ENCODE measurements around the gene GPRIN3.

Gene GPRIN3

GRCh38 chr4:89277412-89277811, 30.2 kb downstream of the GPRIN3 start:
- Histone ChIP-seq H3K27me3 (ENCODE audit: insufficient read depth, poor library complexity, severe bottlenecking) (no peaks in the 10 kb centered on the region), H3K4me3 (replicated peaks; ENCODE audit: insufficient read depth, low read length) (no peak overlapping the region), H3K27ac (replicated peaks) (no peak overlapping the region)
- TF ChIP-seq CTCF (IDR thresholded peaks at IDR 0.05; ENCODE audit: insufficient read depth, low read length) = no peak
- TF ChIP-seq SPI1 (IDR thresholded peaks at IDR 0.05; ENCODE audit: borderline replicate concordance, low read depth) = no peak
- no peak for TF ChIP-seq POLR2AphosphoS5 (IDR thresholded peaks at IDR 0.05; ENCODE audit: low read depth)
- no peak for TF ChIP-seq GABPA (IDR thresholded peaks at IDR 0.05; ENCODE audit: low read depth)
- TF ChIP-seq, protein P1, sequence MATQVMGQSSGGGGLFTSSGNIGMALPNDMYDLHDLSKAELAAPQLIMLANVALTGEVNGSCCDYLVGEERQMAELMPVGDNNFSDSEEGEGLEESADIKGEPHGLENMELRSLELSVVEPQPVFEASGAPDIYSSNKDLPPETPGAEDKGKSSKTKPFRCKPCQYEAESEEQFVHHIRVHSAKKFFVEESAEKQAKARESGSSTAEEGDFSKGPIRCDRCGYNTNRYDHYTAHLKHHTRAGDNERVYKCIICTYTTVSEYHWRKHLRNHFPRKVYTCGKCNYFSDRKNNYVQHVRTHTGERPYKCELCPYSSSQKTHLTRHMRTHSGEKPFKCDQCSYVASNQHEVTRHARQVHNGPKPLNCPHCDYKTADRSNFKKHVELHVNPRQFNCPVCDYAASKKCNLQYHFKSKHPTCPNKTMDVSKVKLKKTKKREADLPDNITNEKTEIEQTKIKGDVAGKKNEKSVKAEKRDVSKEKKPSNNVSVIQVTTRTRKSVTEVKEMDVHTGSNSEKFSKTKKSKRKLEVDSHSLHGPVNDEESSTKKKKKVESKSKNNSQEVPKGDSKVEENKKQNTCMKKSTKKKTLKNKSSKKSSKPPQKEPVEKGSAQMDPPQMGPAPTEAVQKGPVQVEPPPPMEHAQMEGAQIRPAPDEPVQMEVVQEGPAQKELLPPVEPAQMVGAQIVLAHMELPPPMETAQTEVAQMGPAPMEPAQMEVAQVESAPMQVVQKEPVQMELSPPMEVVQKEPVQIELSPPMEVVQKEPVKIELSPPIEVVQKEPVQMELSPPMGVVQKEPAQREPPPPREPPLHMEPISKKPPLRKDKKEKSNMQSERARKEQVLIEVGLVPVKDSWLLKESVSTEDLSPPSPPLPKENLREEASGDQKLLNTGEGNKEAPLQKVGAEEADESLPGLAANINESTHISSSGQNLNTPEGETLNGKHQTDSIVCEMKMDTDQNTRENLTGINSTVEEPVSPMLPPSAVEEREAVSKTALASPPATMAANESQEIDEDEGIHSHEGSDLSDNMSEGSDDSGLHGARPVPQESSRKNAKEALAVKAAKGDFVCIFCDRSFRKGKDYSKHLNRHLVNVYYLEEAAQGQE (IDR thresholded peaks at IDR 0.05; ENCODE audit: insufficient replicate concordance, low read depth) = no peak
- no peak for DNase-seq (ENCODE audit: low read depth in 1 of 2, low spot score in 1 of 2)

DNA sequence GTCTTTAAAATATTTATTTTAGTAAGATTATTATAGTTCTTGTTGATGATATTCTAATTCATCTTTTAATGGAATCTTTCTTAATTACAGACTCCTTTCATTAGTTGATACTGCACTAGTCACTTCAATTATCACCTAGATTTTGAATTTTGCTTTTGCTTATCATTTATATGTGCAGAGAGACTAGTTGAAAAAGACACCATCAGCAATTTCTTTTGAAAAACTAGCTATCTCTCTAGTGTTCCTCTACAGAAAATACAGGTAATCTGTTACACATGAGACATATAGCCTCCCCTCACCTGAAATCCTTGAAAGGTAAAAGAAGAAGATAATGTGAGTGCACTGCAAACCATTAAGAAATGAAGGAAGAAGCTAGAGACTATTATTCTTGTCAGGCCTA, 31.3 kb downstream of the GPRIN3 start:
- TF ChIP-seq CTCF (IDR thresholded peaks at IDR 0.05; ENCODE audit: insufficient read depth, low read length) (no peak), GABPA (IDR thresholded peaks at IDR 0.05; ENCODE audit: low read depth) (no peak)
- DNase-seq (ENCODE audit: low read depth in 1 of 2, low spot score in 1 of 2) = no peak

GRCh38 chr4:89275587-89275986, 32.0 kb downstream of the GPRIN3 start:
- Histone ChIP-seq H3K27me3 (ENCODE audit: insufficient read depth, poor library complexity, severe bottlenecking) (no peaks in the 10 kb centered on the region), H3K27ac (replicated peaks) (no peak overlapping the region), H3K4me3 (replicated peaks; ENCODE audit: insufficient read depth, low read length) (no peak overlapping the region)
- TF ChIP-seq CTCF (IDR thresholded peaks at IDR 0.05; ENCODE audit: insufficient read depth, low read length) (no peak), SPI1 (IDR thresholded peaks at IDR 0.05; ENCODE audit: borderline replicate concordance, low read depth) (no peak), POLR2AphosphoS5 (IDR thresholded peaks at IDR 0.05; ENCODE audit: low read depth) (no peak), GABPA (IDR thresholded peaks at IDR 0.05; ENCODE audit: low read depth) (no peak)
- TF ChIP-seq, protein P1 (IDR thresholded peaks at IDR 0.05; ENCODE audit: insufficient replicate concordance, low read depth) = no peak
- DNase-seq (ENCODE audit: low read depth in 1 of 2, low spot score in 1 of 2) = no peak

More for the DNA sequence above, 31.3 kb downstream of the GPRIN3 start:
- H3K27ac ChIP-seq (replicated peaks) = no peak overlapping the region
- no peaks in the 10 kb centered on the region for H3K27me3 ChIP-seq (ENCODE audit: insufficient read depth, poor library complexity, severe bottlenecking)
- no peak overlapping the region for H3K4me3 ChIP-seq (replicated peaks; ENCODE audit: insufficient read depth, low read length)

DNA sequence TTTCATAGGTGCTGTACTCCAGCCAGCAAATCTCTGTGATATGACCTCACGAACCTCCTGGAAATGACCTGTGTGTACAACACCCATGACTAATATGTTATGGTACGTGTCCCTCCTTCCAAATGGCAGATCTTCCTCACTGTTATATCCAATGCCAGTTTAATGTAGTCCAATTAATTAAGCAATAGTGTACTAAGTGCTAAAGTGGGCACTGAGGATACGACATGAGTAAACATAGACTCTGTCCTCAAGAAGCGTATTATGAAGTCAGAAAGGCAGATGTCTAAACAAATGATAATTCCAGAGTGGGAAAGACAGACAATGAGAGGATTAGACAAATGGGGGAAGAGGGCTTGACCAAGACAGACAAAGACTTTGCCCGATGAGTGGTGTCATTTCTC, 33.9 kb downstream of the GPRIN3 start:
- TF ChIP-seq, protein P1 (IDR thresholded peaks at IDR 0.05; ENCODE audit: insufficient replicate concordance, low read depth) = no peak
- no peak for TF ChIP-seq POLR2AphosphoS5 (IDR thresholded peaks at IDR 0.05; ENCODE audit: low read depth)
- Histone ChIP-seq H3K4me3 (replicated peaks; ENCODE audit: insufficient read depth, low read length) (no peak overlapping the region), H3K27ac (replicated peaks) (no peak overlapping the region), H3K27me3 (ENCODE audit: insufficient read depth, poor library complexity, severe bottlenecking) (no peaks in the 10 kb centered on the region)
- no peak for DNase-seq (ENCODE audit: low read depth in 1 of 2, low spot score in 1 of 2)

Data from HL-60 (cell line).